IMR-90 (cell line): ENCODE data around the gene CD79B. TPM values are rescaled to one million over a fixed set of nuclear protein-coding genes. Genes with fewer than 3 reads are reported as not detected.

Experiments used
- ATAC-seq: fragments of 200-7000 bp; cut with Tn5 transposase; 2 replicates; pipeline ENCODE4 v1.9.1; 2020; ENCODE audit warnings: low read depth, mild to moderate bottlenecking, moderate library complexity
- BruUV-seq: library from RNA; stranded (reverse); fragments of 400-500 nt; replicated peaks from 2 replicates; lab custom pipeline; 2021; lab: Mats Ljungman, UMichigan
- CTCF ChIA-PET: fragments of 300-600 bp; formaldehyde crosslinking; extraction: SDS; loops from one replicate; lab custom pipeline; 2021; ENCODE audit warnings: antibody characterized with exemption; lab: Yijun Ruan, JAX
- POLR2A ChIA-PET: fragments of 300-600 bp; sonication (Branson Sonifier 250); formaldehyde crosslinking; loops from one replicate; lab custom pipeline; 2022; ENCODE audit warnings: antibody characterized with exemption; ENCODE audit not compliant: unreplicated experiment; lab: Charles Lee
- DNase-seq: peaks from one replicate; pipeline ENCODE4 v3.0.0; 2013
- H2AFZ ChIP-seq: replicated peaks from 2 replicates; pipeline ENCODE3; 2013; ENCODE audit warnings: low read length, mild to moderate bottlenecking; ENCODE audit not compliant: poor library complexity
- H2AK5ac ChIP-seq: 2 replicates; pipeline ENCODE4 v1.6.1; 2013; ENCODE audit warnings: low read depth, low read length, inconsistent platforms
- H2AK9ac ChIP-seq: replicated peaks from 2 replicates; pipeline ENCODE3; 2013; ENCODE audit warnings: mild to moderate bottlenecking, low read depth, low read length, moderate library complexity; ENCODE audit not compliant: poor library complexity
- H2BK120ac ChIP-seq: 2 replicates; pipeline ENCODE4 v1.6.1; 2013; ENCODE audit warnings: low read depth, low read length, inconsistent platforms
- H2BK15ac ChIP-seq: 3 replicates; pipeline ENCODE4 v1.6.1; 2013; ENCODE audit warnings: low read depth, low read length, inconsistent platforms
- H2BK20ac ChIP-seq: 2 replicates; pipeline ENCODE4 v1.6.1; 2013; ENCODE audit warnings: low read depth, mild to moderate bottlenecking, inconsistent platforms, low read length, moderate library complexity
- H2BK5ac ChIP-seq: 2 replicates; pipeline ENCODE4 v1.6.1; 2013; ENCODE audit warnings: mild to moderate bottlenecking, low read depth, low read length, inconsistent platforms; ENCODE audit not compliant: poor library complexity, severe bottlenecking
- H3K14ac ChIP-seq: replicated peaks from 2 replicates; pipeline ENCODE4 v1.6.1; 2013; ENCODE audit warnings: low read depth, low read length, inconsistent platforms
- H3K18ac ChIP-seq: 2 replicates; pipeline ENCODE4 v1.6.1; 2013; ENCODE audit warnings: low read depth, low read length, control low read depth
- H3K23ac ChIP-seq: 2 replicates; pipeline ENCODE4 v1.6.1; 2013; ENCODE audit warnings: low read depth, low read length, inconsistent platforms
- H3K27ac ChIP-seq: 2 replicates; pipeline ENCODE4 v1.5.1; 2013; ENCODE audit warnings: mild to moderate bottlenecking, control low read depth, low read length; ENCODE audit not compliant: insufficient read depth
- H3K27me3 ChIP-seq: 2 replicates; pipeline ENCODE4 v1.6.1; 2013; ENCODE audit warnings: low read length; ENCODE audit not compliant: control insufficient read depth, insufficient read depth
- H3K36me3 ChIP-seq: 2 replicates; pipeline ENCODE4 v1.6.1; 2013; ENCODE audit warnings: low read length, mixed read lengths; ENCODE audit not compliant: control insufficient read depth, insufficient read depth
- H3K4ac ChIP-seq: 2 replicates; pipeline ENCODE4 v1.6.1; 2013; ENCODE audit warnings: low read depth, low read length, inconsistent platforms
- H3K4me1 ChIP-seq: 2 replicates; pipeline ENCODE4 v1.6.1; 2013; ENCODE audit warnings: low read length, mixed read lengths; ENCODE audit not compliant: control insufficient read depth, insufficient read depth
- H3K4me2 ChIP-seq: 2 replicates; pipeline ENCODE4 v1.6.1; 2013; ENCODE audit warnings: low read depth, mild to moderate bottlenecking, control low read depth, low read length, moderate library complexity
- H3K4me3 ChIP-seq: 2 replicates; pipeline ENCODE4 v1.5.1; 2013; ENCODE audit warnings: low read depth, mild to moderate bottlenecking, control low read depth, low read length, moderate library complexity; ENCODE audit not compliant: insufficient read depth
- H3K56ac ChIP-seq: 2 replicates; pipeline ENCODE4 v1.6.1; 2013; ENCODE audit warnings: low read length, inconsistent platforms; ENCODE audit not compliant: insufficient read depth; ENCODE audit errors: extremely low read depth
- H3K79me1 ChIP-seq, 2 experiments: 2 replicates each; pipeline ENCODE4 v1.6.1; 2013; ENCODE audit warnings: low read length in 2 of 2, inconsistent platforms in 1 of 2, low read depth in 1 of 2
- H3K9ac ChIP-seq: 2 replicates; pipeline ENCODE4 v1.6.1; 2013; ENCODE audit warnings: low read depth, low read length, control low read depth
- H3K9me1 ChIP-seq: 2 replicates; pipeline ENCODE4 v1.6.1; 2013; ENCODE audit warnings: low read length, inconsistent platforms; ENCODE audit not compliant: insufficient read depth
- H3K9me3 ChIP-seq: 2 replicates; pipeline ENCODE4 v1.6.1; 2013; ENCODE audit warnings: low read length; ENCODE audit not compliant: control insufficient read depth, insufficient read depth
- H4K20me1 ChIP-seq: 2 replicates; pipeline ENCODE4 v1.6.1; 2013; ENCODE audit warnings: low read length, inconsistent platforms; ENCODE audit not compliant: insufficient read depth
- H4K5ac ChIP-seq: 2 replicates; pipeline ENCODE4 v1.6.1; 2013; ENCODE audit warnings: mild to moderate bottlenecking, low read depth, low read length, control low read depth
- H4K8ac ChIP-seq, 2 experiments: 2 replicates each; pipeline ENCODE4 v1.6.1; 2013; ENCODE audit warnings: low read depth in 2 of 2, low read length in 2 of 2, control low read depth in 1 of 2, inconsistent platforms in 1 of 2
- H4K91ac ChIP-seq: 2 replicates; pipeline ENCODE4 v1.6.1; 2013; ENCODE audit warnings: low read depth, low read length, inconsistent platforms; ENCODE audit not compliant: insufficient read depth
- BHLHE40 ChIP-seq: fragments of 150-350 bp; IDR thresholded peaks from 2 replicates; pipeline ENCODE4 v1.6.1; 2016; ENCODE audit warnings: mild to moderate bottlenecking, low read depth, low read length
- CEBPB ChIP-seq: IDR thresholded peaks from 2 replicates; pipeline ENCODE4 v1.6.1; 2012; ENCODE audit warnings: low read depth, low read length, improper control_type of control experiment
- CTCF ChIP-seq: conservative IDR thresholded peaks from 2 replicates; pipeline ENCODE4 v1.5.1; 2012; ENCODE audit warnings: mild to moderate bottlenecking, low read depth, low read length, improper control_type of control experiment
- FOS ChIP-seq: fragments of 150-350 bp; IDR thresholded peaks from 2 replicates; pipeline ENCODE4 v1.6.1; 2016; ENCODE audit warnings: low read depth, low read length
- MAFK ChIP-seq: IDR thresholded peaks from 2 replicates; pipeline ENCODE4 v1.6.1; 2012; ENCODE audit warnings: low read depth, low read length, improper control_type of control experiment
- MAZ ChIP-seq: IDR thresholded peaks from 2 replicates; pipeline ENCODE4 v1.6.1; 2012; ENCODE audit warnings: low read depth, mild to moderate bottlenecking, low read length, improper control_type of control experiment, moderate library complexity, borderline replicate concordance
- MXI1 ChIP-seq: IDR thresholded peaks from 2 replicates; pipeline ENCODE4 v1.6.1; 2012; ENCODE audit warnings: low read depth, mild to moderate bottlenecking, low read length, moderate library complexity, borderline replicate concordance
- POLR2A ChIP-seq: IDR thresholded peaks from 2 replicates; pipeline ENCODE4 v1.6.1; 2012; ENCODE audit warnings: mild to moderate bottlenecking, low read depth, low read length
- RAD21 ChIP-seq: IDR thresholded peaks from 2 replicates; pipeline ENCODE4 v1.6.1; 2012; ENCODE audit warnings: low read length, improper control_type of control experiment
- RCOR1 ChIP-seq: IDR thresholded peaks from 2 replicates; pipeline ENCODE4 v1.6.1; 2012; ENCODE audit warnings: mild to moderate bottlenecking, low read length, improper control_type of control experiment; ENCODE audit not compliant: insufficient replicate concordance
- RFX5 ChIP-seq: IDR thresholded peaks from 2 replicates; pipeline ENCODE4 v1.8.0; 2012; ENCODE audit warnings: low read depth, mild to moderate bottlenecking, low read length, moderate library complexity
- SMC3 ChIP-seq: fragments of 150-350 bp; IDR thresholded peaks from 2 replicates; pipeline ENCODE4 v1.6.1; 2016; ENCODE audit warnings: low read depth, mild to moderate bottlenecking, antibody characterized with exemption, low read length, moderate library complexity
- USF2 ChIP-seq: fragments of 150-350 bp; IDR thresholded peaks from 2 replicates; pipeline ENCODE4 v1.6.1; 2017; ENCODE audit warnings: mild to moderate bottlenecking, antibody characterized with exemption, low read length, low read depth
- WGBS, 2 experiments: methylation state at CpG; one replicate each; pipeline versions ENCODE4 v1.1.5 to v1.1.7; 2013; ENCODE audit warnings: missing lambda C conversion rate in 2 of 2; ENCODE audit not compliant: insufficient read length in 1 of 2; ENCODE audit errors: extremely low coverage in 2 of 2; 5-methylcytosine and 5-hydroxymethylcytosine counted together
- dilution Hi-C: fragments of 300-500 bp; cut with HindIII; formaldehyde crosslinking; loops from one replicate; pipeline ENCODE4 v1.14.3; 2018; ENCODE audit warnings: low sequenced_read_pairs; ENCODE audit not compliant: unreplicated experiment
- in situ Hi-C: fragments of 300-500 bp; cut with MboI; formaldehyde crosslinking; loops from 3 replicates; pipeline ENCODE4 v1.14.3; 2019; ENCODE audit warnings: low sequenced_read_pairs, inconsistent platforms, mixed read lengths
- intact Hi-C: fragments of 100-400 bp; cut with micrococcal nuclease; formaldehyde crosslinking; loops from 2 replicates; pipeline ENCODE4 v1.10.0; 2022
- polyA plus RNA-seq, 3 experiments: library from polyadenylated mRNA; depleted of rRNA; stranded (reverse); fragments of >200 nt; gene quantifications; 2 replicates each; pipeline ENCODE4 v1.2.3, GENCODE V29; 2012; ENCODE audit warnings: low replicate concordance in 1 of 3
- total RNA-seq: library from RNA; depleted of rRNA; stranded (reverse); fragments of >200 nt; gene quantifications from 2 replicates; pipeline ENCODE4 v1.2.3, GENCODE V29; 2012

The CD79B gene
- total and polyA plus RNA-seq, 2 of the 4 experiments (the other 2 are of a cell fraction), result not detected

- Histone ChIP-seq H3K4me2 (no peak overlapping the region), H3K18ac (no peak overlapping the region), H2BK20ac (no peak overlapping the region), H2AK9ac (no peak overlapping the region), H4K8ac (no peak overlapping the region), H3K4me1 (no peaks in the 10 kb centered on the region), H4K91ac (no peak overlapping the region), H3K9me1 (no peaks in the 10 kb centered on the region), H2BK120ac (no peak overlapping the region), H3K27ac (no peak overlapping the region), H2AFZ (no peak overlapping the region), H3K14ac (no peak overlapping the region), H3K9ac (no peak overlapping the region), H2AK5ac (no peak overlapping the region), H3K9me3 (no peaks in the 10 kb centered on the region), H4K5ac (no peak overlapping the region), H3K4ac (no peak overlapping the region), H3K79me1 (no peaks in the 10 kb centered on the region), H3K23ac (no peak overlapping the region), H3K27me3 (peaks cover 15% of the 10 kb centered on the region), H4K20me1 (no peaks in the 10 kb centered on the region), H2BK15ac (no peak overlapping the region), H3K56ac (no peak overlapping the region), H3K4me3 (no peak overlapping the region), H2BK5ac (no peak overlapping the region), H3K36me3 (no peaks in the 10 kb centered on the region)
- ChIA-PET CTCF (no interaction called here), POLR2A (no interaction called here)
- ATAC-seq, result no peak
- in situ Hi-C loops, result no loop called here
- intact Hi-C loops, result no loop called here
- BruUV-seq, result no TSS peak
- no CpG with 5 or more reads among the region's 5 CpGs for WGBS, 2 experiments
- TF ChIP-seq POLR2A (no peak), BHLHE40 (no peak), FOS (no peak), CEBPB (no peak), MXI1 (no peak), RFX5 (no peak), SMC3 (no peak), RCOR1 (no peak), RAD21 (no peak), USF2 (no peak), MAFK (no peak), CTCF (no peak), MAZ (no peak)
- dilution Hi-C loops, result no loop called here
- no peak for DNase-seq
These were observed 6.5 kb downstream of the CD79B start for GRCh38 chr17:63925615-63926014.
